ENCODE measurements around the gene YRDC.

GRCh38 chr1:37776946-37777516 is 31.0 kb downstream of the YRDC start:
- TF ChIP-seq CTCF (IDR thresholded peaks at IDR 0.05; ENCODE audit: extremely low read depth in 1 of 2, insufficient read depth in 1 of 2, low read depth in 1 of 2, low read length in 2 of 2) (no peak), JUN (IDR thresholded peaks at IDR 0.05; ENCODE audit: borderline replicate concordance, insufficient read depth, insufficient read length, low read depth) (no peak), GATA2 (IDR thresholded peaks at IDR 0.05; ENCODE audit: insufficient read depth, insufficient read length, low read depth, low read length) (no peak), POLR2A (IDR thresholded peaks at IDR 0.05; ENCODE audit: low read depth, low read length) (no peak), EZH2 (IDR thresholded peaks at IDR 0.05; ENCODE audit: borderline replicate concordance, low read depth, low read length, severe bottlenecking) (no peak), POLR2AphosphoS5 (IDR thresholded peaks at IDR 0.05; ENCODE audit: insufficient read depth, low read depth, low read length) (no peak), FOS (IDR thresholded peaks at IDR 0.05; ENCODE audit: borderline replicate concordance, insufficient read depth, low read length) (no peak)
- TF ChIP-seq, protein P1, sequence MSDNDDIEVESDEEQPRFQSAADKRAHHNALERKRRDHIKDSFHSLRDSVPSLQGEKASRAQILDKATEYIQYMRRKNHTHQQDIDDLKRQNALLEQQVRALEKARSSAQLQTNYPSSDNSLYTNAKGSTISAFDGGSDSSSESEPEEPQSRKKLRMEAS (IDR thresholded peaks at IDR 0.05; ENCODE audit: insufficient read depth, insufficient read length), result no peak

Data from endothelial cell of umbilical vein (primary cell).